Measurements from ENCODE around the gene NXN.
"Not testable (repeated sequence)": the region's sequence is repeated elsewhere in the genome, so short reads cannot be mapped to it uniquely, and the experiment has no call there.

Gene NXN

DNA sequence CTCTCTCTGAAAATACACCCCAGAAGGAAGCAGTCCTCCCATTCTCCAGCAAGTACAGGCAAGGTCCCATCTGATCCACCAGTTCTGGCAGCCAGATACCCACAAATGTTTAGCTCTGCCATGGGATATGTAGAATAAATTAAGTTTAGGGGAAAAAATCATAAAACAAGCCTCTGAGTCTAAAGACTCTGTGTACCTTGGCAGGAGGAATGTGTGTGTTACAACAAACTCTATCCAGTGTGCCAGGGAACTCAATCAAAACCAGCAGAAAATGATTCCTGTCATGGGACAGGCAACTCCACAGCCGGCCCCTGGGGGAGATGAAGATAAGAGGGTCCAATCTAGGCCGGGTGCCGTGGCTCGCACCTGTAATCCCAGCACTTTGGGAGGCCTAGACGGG lies 124.0 kb downstream of the NXN start:
- DNase-seq = no peak

DNA sequence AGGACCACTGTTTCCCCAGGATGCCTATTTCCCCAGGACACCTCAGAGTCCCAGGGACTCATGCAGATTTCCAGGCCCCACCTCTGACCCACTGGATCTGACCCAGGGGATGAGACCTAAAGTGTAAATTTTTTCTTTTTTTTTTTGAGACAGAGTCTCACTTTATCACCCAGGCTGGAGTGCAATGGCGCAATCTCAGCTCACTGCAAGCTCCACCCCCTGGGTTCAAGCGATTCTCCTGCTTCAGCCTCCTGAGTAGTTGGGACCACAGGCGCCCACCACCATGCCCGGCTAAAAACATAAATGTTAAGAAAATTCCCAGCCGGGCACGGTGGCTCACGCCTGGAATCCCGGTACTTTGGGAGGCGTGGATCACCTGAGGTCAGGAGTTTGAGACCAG lies 126.7 kb downstream of the NXN start:
- not testable (repeated sequence) for DNase-seq

GRCh38 chr17:852349-852748 lies 127.2 kb downstream of the NXN start:
- no peak for DNase-seq

GRCh38 chr17:851924-852323 lies 127.7 kb downstream of the NXN start:
- DNase-seq = no peak

GRCh38 chr17:850851-851763 lies 128.5 kb downstream of the NXN start:
- no peak for DNase-seq

GRCh38 chr17:850086-850850 lies 129.3 kb downstream of the NXN start:
- no peak for DNase-seq

- no peak for DNase-seq
These were observed 131.2 kb downstream of the NXN start for GRCh38 chr17:848402-848801.

DNA sequence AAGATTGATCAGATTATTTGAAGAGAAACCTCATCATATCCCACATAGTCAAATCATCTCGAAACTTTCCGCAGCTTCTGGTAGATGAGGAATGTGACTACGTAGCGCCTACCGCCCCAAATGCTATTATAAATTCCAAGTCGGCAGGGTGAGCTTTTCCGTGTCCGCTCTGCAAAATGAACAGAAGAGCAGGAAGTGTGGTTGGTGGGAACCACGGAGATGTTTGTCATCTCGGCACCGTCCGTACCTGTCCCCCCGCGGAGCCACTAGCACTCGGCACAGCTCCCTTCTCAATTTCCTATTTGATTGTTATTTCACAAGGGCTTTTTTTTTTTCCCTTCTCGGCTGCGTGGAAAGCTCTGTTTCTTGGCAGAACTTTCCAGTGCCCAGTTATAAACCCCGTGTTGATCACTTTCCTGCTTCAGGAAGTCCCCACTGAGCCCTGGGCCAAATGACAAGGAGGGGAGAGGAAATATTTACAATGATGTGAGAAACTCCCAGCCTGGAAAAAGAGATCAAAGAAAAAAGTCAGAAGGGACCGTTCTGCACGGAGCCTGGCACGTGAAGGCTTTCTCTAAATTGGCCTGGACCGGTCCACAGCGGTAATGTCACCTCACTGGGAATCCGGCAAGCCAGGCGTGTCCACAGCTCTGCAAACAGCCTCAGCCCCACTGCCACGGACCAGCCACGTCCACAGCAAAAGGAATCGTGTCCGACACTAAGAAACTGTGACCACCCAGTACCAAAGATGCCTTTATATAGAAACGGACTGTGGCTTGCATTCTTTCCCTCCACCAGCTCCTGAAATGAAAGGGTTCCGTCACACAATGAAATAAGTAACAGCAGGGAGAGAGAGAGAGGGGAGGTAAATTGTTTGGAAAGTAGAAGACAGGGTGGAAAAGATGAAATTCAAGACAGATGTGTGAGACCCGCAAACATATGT lies 132.4 kb downstream of the NXN start:
- DNase-seq = no peak

DNA sequence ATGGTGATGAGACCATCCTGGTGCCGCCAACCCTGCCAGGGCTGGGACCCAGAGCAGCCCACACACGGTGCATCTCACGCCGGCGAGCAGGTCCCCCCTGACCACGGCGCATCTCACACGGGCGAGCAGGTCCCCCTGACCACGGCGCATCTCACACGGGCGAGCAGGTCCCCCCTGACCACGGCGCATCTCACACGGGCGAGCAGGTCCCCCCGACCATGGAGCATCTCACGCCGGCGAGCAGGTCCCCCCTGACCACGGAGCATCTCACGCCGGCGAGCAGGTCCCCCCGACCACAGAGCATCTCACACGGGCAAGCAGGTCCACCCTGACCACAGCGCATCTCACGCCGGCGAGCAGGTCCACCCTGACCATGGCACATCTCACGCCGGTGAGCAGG lies 138.3 kb downstream of the NXN start:
- no peak for DNase-seq

DNA sequence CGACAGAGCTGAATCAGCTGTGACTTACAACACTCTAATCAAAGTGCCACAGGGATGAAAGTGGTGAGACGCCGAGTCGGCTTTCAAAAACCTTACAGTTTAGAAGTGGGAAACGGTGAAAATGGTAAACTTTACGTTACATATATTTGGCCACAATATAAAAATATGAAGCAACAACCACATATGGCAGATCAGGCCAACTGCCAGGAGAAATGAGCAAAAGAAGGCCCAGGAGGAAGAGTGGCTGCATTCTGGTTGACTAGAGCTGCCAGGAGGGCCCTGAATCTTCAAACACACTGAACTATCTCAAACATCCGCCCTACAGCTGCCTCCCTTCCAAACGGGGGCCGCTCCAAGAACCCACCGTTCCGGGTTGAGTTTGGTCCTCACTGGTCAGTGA lies 141.1 kb downstream of the NXN start:
- no peak for DNase-seq

DNA sequence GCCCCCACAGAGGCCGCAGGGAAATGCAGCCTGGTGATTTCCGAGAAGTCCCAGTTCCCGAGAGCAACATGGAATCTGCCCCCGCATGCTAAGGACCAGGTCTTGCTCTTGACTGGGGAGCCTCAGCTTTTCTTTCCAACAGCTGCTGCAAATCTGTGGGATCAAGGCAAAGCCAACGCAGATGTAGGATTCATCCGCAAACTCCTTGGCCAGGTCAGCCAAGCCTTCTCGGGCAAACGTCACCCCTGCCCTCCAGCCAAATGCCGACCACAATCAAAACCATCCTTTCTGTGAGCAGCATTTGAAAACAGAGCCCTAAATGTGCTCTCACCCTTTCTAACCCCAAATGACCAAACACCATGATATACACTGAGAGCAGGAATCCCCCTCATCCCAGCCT lies 143.4 kb downstream of the NXN start:
- DNase-seq = no peak

DNA sequence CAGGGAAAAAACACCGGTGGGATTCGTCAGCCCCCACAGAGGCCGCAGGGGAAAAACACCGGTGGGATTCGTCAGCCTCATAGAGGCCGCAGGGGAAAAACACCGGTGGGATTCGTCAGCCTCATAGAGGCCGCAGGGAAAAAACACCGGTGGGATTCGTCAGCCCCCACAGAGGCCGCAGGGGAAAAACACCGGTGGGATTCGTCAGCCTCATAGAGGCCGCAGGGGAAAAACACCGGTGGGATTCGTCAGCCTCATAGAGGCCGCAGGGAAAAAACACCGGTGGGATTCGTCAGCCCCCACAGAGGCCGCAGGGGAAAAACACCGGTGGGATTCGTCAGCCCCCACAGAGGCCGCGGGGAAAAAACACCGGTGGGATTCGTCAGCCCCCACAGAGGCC lies 143.9 kb downstream of the NXN start:
- not testable (repeated sequence) for DNase-seq

- no peak for DNase-seq
These were observed 144.3 kb downstream of the NXN start for GRCh38 chr17:835263-835662.

DNA sequence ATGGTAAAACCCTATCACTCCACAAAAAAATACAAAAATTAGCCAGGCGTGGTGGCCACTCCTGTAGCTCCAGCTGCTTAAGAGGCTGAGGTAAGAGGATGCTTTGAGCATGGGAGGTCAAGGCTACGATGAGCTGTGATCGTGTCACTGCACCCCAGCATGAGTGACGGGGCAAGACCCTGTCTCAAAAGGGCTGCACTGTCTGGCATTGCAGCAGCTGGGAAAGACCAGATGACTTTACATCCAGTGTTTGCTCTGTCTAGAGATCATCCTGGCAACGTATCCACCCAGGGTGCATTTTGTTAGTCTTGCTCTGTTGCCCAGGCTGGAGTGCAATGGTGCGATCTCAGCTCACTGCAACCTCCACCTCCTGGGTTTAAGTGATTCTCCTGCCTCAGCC lies 145.4 kb downstream of the NXN start:
- DNase-seq = no peak

DNA sequence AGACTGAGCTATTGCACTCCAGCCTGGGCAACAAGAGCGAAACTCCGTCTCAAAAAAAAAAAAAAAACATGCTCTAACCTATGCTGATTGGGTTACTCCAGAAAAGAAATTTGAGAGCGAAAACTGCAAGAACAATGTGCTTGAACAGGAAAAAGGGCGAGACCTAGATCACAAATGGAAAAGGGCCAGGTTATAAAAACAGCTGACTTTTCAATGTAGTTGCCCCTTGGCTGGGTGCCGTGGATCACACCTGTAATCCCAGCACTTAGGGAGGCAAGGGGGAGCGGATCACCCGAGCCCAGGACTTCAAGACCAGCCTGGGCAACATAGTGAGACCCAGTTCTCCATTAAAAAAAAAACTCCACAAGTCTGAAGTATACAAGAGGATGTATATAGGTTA lies 148.6 kb downstream of the NXN start:
- DNase-seq = no peak

DNA sequence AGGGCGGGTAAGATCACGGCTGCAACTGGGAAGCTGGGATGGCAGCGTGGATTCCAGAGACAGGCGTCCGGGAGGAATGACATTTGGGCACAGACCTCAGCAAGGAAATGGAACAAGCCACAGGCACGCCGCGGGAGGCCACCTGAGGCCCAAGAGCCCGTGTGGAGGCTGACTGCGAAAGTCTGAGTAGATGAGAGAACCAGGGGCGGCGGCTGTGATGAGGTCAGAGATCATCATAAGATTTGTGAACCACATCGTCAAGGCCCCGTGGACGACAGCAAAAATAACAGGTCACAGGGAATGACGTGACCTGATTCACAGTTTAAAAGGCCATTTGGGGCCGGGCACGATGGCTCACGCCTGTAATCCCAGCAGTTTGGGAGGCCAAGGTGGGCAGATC lies 149.2 kb downstream of the NXN start:
- DNase-seq = no peak

GRCh38 chr17:829614-830013 lies 150.0 kb downstream of the NXN start:
- not testable (repeated sequence) for DNase-seq

GRCh38 chr17:828761-829160 lies 150.8 kb downstream of the NXN start:
- DNase-seq = no peak

- DNase-seq = no peak
These were observed 152.8 kb downstream of the NXN start for GRCh38 chr17:826778-827177.

GRCh38 chr17:825216-825615 lies 154.4 kb downstream of the NXN start:
- no peak for DNase-seq

DNA sequence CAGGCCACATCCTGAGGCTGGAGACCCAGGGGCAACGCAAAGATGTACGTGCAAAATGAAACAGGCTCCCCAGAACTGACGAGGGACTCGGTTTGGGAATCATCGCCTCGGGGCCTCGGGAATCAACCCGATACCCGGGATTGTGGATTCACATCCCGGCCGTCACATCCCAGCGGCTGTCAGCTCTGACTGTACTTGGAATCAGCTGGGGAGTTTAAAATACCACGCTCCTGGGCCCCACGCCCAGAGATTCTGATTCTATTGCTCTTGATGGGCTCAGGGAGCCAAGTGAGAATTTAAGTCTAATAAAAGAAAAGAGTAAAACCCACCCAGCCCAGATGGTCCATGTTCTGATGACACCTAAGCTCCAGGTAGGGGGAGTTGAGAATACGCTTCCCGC lies 155.2 kb downstream of the NXN start:
- no peak for DNase-seq

- no peak for DNase-seq
These were observed 156.1 kb downstream of the NXN start for GRCh38 chr17:823501-823902.

- no peak for DNase-seq
These were observed 160.3 kb downstream of the NXN start for GRCh38 chr17:819251-819650.
